ENCODE measurements around the gene TRIM45.

Gene TRIM45

GRCh38 chr1:117118137-117118536 lies 3.4 kb downstream of the TRIM45 start:
- H3K4me3 ChIP-seq (ENCODE audit: low read depth, low read length): no peak overlapping the region
- no peaks in the 10 kb centered on the region for H3K27me3 ChIP-seq
- no peaks in the 10 kb centered on the region for H3K4me1 ChIP-seq
- DNase-seq: no peak
- H3K36me3 ChIP-seq: no peaks in the 10 kb centered on the region
- TF ChIP-seq CTCF (IDR thresholded peaks at IDR 0.05; ENCODE audit: low read depth, low read length): no peak
- no peaks in the 10 kb centered on the region for H3K9me3 ChIP-seq

GRCh38 chr1:117117697-117118096 lies 3.9 kb downstream of the TRIM45 start:
- DNase-seq: no peak
- Histone ChIP-seq H3K4me3 (ENCODE audit: low read depth, low read length) (no peak overlapping the region), H3K36me3 (no peaks in the 10 kb centered on the region), H3K27me3 (no peaks in the 10 kb centered on the region), H3K4me1 (no peaks in the 10 kb centered on the region), H3K9me3 (no peaks in the 10 kb centered on the region)
- TF ChIP-seq CTCF (IDR thresholded peaks at IDR 0.05; ENCODE audit: low read depth, low read length): no peak

- H3K4me1 ChIP-seq: no peaks in the 10 kb centered on the region
- H3K27me3 ChIP-seq: no peaks in the 10 kb centered on the region
- DNase-seq: no peak
- H3K9me3 ChIP-seq: no peaks in the 10 kb centered on the region
- no peak for TF ChIP-seq CTCF (IDR thresholded peaks at IDR 0.05; ENCODE audit: low read depth, low read length)
- H3K36me3 ChIP-seq: no peaks in the 10 kb centered on the region
- H3K4me3 ChIP-seq (ENCODE audit: low read depth, low read length): no peak overlapping the region
These were observed 4.8 kb downstream of the TRIM45 start for GRCh38 chr1:117116784-117117130.

GRCh38 chr1:117116090-117116783 lies 5.3 kb downstream of the TRIM45 start:
- no peaks in the 10 kb centered on the region for H3K4me1 ChIP-seq
- no peak for DNase-seq
- H3K4me3 ChIP-seq (ENCODE audit: low read depth, low read length): no peak overlapping the region
- no peaks in the 10 kb centered on the region for H3K27me3 ChIP-seq
- no peaks in the 10 kb centered on the region for H3K9me3 ChIP-seq
- H3K36me3 ChIP-seq: no peaks in the 10 kb centered on the region
- TF ChIP-seq CTCF (IDR thresholded peaks at IDR 0.05; ENCODE audit: low read depth, low read length): no peak

GRCh38 chr1:117114877-117115276 lies 6.7 kb downstream of the TRIM45 start:
- no peaks in the 10 kb centered on the region for H3K36me3 ChIP-seq
- no peaks in the 10 kb centered on the region for H3K4me1 ChIP-seq
- no peak for TF ChIP-seq CTCF (IDR thresholded peaks at IDR 0.05; ENCODE audit: low read depth, low read length)
- H3K4me3 ChIP-seq (ENCODE audit: low read depth, low read length): no peak overlapping the region
- DNase-seq: no peak
- no peaks in the 10 kb centered on the region for H3K9me3 ChIP-seq
- H3K27me3 ChIP-seq: no peaks in the 10 kb centered on the region

GRCh38 chr1:117113199-117113598 lies 8.3 kb downstream of the TRIM45 start:
- H3K27me3 ChIP-seq: no peaks in the 10 kb centered on the region
- no peaks in the 10 kb centered on the region for H3K36me3 ChIP-seq
- no peak for TF ChIP-seq CTCF (IDR thresholded peaks at IDR 0.05; ENCODE audit: low read depth, low read length)
- no peaks in the 10 kb centered on the region for H3K4me1 ChIP-seq
- no peaks in the 10 kb centered on the region for H3K9me3 ChIP-seq
- no peak overlapping the region for H3K4me3 ChIP-seq (ENCODE audit: low read depth, low read length)
- no peak for DNase-seq

All from BE2C (cell line).